Measurements from ENCODE around the gene ADPGK.
"Not testable (repeated sequence)": the region's sequence is repeated elsewhere in the genome, so short reads cannot be mapped to it uniquely, and the experiment has no call there.

ADPGK gene

DNA sequence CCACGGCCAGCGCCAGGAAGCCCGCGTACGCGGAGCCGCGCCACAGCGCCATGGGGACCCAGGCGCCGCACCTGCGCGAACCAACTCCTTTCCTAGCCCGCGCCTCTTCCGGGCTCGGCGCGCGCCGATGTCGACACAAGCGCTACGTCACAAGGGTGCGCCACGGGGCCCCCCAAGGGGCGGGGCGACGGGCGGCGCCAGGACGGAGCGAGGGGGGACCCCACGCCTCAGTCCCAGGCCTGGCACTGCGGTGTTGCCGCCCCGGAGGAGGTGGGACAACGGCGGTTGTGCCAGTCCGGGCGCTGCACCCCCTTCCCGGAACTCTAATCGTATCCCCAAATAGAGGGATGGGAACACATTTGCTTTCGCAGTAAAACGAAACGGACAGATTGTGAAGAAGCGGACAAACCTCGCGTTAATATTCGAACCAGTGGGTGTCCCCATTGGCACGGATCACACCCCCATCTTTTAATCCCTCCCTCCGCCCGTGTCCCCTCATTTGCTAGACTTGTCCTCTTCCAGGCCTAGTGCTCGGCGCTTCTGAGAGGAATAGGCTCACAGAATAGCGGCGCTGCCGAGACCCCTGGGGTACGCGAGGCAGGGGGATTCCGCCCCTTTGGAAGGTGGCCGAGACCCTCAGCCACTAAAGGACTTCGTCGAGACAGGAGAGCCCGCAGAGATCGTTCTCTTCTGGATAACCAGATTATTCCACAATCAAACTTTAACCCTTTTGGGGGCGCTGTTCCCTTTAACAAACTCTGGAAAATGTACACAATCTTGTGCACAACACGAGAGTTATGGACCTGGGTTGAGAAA, at the start of gene ADPGK:
Gene ADPGK (minus strand): TSS at position 119 of the 816 bp plus-strand sequence. CDS start 67 bp downstream, at position 52.
- peak; percentile 96 for DNase-seq

DNA sequence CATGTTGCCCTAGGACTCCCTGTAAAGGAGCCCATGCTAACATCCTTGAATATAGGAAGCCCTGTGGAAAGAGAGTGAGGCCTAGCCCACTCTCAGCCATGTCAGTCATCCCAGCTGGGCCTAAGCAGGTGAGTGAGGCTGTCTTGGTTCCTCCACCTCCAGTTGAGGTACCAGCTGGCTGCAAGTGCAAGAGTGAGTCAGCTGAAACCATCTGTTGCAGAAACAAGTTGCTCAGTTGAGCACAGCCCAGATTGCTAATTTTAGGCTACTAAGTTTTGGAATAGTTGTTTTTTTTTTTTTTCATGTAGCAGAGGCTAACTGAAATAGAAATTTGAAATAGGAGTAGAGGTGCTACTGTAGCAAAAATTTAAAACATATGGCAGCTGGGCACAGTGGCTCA, 43.7 kb upstream of the ADPGK start:
- no peak for DNase-seq

DNA sequence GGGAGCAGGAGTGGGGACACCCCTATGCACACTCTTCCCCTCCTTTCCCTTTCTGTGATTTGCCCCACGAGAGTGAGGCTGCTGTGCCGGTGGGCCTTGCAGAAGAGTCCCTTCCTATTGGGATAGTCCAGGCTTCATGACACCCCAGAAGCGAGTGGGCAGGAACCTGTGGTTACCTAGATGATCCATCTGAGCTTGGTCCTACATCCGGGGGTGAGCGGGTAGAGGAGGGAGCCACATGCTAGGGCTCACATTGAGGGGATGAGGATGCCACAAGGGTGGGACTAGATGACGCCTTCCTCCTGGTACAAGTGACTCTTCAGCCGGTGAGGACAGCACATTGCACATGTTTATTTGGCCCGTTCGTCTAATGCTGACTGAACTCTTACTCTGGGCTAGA, 43.1 kb upstream of the ADPGK start:
- no peak for DNase-seq

DNA sequence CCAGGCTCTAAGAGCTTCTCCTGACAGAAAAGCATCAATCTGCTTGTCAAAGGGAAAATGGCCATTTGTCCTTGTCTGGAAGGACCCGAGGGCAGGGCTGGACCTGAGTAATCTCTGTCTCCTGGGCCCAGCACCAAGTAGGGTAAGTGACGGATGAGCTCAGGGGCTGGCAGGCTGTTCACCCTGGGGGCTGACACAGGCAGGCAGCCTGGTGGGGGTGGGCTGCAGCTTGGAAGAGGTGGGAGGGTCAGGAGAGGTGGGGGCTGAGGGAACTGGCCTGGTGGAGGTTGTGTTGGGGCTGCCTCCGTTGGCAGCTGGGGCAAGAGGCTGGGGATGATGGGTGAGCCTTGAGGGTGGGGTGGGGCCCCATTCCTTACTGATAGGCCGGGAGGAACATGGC, 42.3 kb upstream of the ADPGK start:
- no peak for DNase-seq

DNA sequence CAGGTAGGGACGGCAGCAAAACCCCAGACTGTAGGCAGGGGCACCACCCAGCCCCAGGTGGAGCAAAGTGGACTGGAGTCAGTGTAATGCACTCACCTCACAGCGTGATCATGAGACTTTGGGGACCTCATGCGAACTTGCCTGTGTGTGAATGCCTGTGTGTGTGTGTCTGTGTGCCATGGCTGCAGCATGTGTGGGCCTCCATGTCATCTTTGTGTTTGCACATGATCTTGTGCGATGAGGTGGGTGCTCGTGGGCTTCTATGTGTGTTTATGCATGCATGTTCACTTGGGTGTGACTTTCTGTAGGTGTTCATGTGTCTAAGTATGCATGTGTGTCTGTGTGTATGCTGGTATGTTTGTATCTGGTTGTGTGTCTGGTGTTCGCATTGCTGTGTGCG, 41.2 kb upstream of the ADPGK start:
- DNase-seq: no peak

DNA sequence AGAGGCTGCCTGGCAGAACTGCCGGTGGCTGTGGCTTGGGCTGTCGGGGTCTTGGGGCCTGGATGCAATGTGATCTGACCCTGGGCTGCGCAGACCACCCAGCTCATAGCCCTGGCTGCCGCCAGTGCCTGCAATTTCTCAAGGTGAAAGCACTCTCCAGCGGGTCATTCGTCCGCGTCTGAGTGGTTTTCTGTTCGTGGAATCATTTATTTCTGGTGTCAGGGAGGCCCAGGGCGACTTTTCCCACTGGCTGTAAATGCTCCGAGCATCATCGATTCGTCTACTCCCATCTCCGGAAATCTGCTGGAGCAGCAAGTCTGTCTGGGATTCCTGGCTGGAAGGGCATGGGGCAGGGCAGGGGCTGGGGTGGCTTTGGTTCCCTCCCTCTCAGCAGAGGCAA, 40.6 kb upstream of the ADPGK start:
- no peak for DNase-seq

DNA sequence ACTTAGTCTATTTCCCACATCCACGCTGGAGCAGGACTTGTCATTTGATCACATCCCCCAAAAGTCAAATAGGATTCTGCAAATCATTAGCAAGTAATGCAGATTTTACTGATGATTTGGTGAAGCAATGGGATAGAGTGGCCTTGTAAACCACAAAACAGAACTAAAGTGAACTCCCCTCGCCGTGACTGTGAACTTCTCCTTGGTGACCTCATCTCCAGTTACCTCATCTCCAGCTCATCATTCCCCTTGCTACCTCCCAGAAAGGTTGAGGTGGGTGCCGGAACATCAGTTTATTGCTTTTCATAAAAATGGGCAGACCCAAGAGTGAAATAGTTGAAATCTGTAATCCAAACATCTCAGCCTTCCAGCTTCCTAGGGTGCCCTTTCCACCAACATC, 36.7 kb upstream of the ADPGK start:
- DNase-seq: no peak

DNA sequence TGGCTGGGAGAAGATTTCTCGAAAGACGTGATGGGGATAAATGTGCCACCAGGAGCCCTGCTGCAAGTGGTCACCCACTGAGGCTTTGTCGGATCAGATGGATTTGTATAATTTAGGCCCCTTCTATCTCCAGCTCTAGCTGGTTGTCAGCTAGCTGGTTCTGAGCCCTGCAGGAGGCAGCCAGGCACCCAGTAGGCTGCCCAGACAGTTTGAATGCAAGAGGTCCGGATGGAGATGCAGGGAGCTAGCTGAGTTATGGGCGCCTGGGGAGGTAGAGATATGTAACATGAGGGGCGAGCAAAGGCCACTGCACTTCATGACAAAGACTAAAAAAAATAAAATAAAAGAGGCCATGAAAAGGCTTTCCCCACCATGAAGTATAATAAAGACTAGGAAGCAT, 35.1 kb upstream of the ADPGK start:
- DNase-seq: no peak

DNA sequence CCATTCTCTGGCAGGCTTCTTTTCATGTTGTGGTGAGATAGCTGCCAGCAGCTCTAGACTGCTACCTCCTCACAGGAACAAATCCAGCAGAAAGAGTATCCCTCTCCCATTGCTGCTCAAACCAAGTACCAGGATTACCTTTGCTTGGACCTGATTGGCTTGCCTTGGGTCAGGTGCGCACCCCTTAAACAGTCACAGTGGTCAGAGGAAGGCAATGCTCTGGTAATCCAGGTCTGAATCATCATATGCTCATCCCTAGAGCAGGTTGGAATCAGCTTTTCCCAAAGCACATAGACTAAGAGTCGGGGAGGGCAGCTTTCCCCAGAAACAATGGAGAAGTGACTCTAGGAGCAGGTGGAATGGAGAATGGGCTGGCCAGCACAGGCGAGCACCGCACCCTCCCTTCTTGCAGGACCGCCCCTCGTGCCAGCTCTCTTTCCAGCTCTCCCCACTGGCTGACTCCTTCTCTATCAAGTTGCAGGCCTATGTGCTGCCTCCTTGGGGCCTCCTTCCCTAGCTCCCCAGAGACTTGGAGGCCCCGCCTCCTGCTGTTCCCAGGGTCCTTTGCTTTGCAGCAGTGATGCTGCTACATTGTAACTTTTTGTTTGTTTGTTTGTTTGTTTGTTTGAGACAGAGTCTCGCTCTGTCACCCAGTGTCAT, 29.9 kb upstream of the ADPGK start:
- DNase-seq: no peak

DNA sequence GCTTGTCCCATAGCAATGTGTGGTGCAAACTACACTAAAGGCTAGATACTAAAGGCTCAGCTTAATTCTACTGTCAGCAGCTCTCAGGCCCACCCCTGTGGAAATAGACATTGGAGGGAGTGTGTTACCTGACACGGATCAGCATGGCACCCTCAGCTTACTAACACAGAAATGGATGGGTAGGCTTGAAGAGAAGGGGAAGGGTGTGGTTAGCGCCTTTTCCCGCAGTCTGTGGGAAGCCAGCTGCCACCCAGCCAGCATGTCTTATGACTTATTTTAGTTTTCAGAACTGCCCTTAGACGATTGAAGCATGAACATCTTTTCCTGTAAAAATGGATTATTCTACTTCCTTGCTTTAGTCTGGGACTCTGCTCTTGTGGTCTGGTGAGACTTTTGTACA, 25.8 kb upstream of the ADPGK start:
- no peak for DNase-seq

DNA sequence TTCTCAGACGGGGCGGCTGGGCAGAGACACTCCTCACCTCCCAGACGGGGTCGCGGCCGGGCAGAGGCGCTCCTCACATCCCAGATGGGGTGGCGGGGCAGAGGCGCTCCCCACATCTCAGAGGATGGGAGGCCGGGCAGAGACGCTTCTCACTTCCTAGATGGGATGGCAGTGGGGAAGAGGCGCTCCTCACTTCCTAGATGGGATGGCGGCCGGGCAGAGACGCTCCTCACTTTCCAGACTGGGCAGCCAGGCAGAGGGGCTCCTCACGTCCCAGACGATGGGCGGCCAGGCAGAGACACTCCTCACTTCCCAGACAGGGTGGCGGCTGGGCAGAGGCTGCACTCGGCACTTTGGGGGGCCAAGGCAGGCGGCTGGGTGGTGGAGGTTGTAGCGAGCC, 23.8 kb upstream of the ADPGK start:
- not testable (repeated sequence) for DNase-seq

DNA sequence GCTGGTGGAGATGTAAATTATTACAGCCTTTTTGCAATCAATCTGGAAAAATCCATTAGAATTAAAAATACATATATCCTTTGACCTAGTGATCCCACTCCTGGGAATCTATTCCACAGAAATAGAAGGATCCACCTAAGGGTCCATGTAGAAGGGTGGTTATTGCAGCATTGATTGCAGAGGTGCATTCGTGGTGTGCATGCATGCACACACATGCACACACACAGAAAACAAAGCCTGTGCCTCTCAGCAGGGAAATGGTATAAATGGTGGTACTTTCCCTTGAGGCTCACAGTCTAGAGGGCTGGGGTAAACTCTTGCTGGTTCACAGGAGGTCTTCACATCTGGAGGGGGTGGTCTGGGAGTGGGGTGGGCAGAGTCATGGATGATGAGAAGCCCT, 19.4 kb upstream of the ADPGK start:
- no peak for DNase-seq

DNA sequence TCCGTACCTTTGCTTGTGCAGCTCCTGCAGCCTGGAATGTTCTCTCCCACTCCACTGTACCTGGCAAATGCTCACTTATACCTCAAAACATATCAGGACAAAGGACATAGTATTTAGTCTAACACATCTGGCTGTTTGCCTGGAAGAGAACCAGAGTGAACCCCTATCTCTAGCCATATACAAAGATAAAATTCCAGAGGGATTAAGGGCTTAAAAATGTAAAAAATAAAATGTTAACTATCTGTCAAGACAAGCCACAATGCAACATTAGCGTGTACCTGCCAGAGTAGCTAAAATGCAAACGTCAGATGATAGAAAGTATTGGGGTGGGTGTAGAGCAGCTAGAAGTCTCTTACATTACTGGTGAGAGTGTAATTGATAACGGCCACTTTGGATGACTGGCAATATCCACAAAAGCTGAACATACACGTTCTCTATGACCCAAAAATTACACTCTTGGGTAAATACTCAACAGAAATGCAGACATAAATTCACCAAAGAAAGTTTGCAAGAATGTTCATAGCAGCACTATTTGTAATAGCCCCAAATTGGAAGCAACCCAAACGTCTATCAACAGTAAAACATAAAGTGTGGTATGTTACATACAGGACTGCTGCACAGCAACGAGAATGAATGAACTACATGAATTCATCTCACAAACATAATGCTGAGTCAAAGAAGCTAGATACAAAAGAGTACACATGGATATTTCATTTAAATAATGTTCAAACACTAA, 18.2 kb upstream of the ADPGK start:
- no peak for DNase-seq

DNA sequence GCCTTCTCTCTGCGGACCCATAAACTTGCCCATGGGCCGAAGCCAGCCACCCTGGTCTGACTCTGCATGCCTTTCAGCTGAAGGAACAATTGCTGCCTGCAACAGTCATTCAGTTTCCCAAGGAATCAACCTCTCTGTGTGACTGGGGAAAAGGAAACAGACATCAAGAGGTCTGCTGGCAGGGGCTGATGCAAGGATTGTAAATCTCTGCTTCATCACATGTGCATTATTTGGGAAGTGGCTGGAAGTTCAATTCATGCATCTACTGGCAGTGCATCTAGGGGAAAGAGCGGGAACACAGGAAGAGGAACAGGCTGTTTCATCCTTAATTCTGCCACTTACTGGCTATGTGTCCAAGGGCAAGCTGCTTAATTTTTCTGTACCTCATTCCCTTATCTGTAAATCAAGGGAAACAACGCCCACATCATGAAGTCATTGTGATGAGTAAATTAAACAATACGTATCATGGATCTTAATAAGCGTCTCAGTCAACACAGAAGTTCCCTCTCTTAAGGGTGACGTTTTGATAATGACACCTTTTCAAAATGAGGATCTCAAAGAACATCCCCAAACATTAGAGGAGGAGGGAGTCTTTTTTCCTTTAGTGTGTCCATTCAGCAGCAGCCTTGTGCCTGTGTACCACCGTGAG, 17.4 kb upstream of the ADPGK start:
- no peak for DNase-seq

DNA sequence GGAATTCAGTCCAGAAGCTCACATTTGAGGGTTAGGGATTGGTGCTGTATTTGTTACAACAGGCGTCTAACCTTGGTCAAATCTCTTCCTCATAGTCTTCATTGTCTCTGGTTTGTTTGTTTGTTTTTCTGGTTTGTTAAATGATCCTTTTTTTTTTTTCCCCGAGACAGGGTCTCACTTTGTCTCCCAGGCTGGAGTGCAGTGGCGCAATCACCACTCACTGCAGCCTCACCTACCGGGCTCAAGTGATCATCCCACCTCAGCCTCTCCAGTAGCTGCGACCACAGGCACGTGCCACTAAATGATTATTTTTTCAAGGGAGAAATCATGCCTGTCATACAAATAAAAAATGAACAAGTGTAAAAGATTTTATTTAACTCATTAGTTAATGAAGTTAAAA, 14.3 kb upstream of the ADPGK start:
- DNase-seq: no peak

DNA sequence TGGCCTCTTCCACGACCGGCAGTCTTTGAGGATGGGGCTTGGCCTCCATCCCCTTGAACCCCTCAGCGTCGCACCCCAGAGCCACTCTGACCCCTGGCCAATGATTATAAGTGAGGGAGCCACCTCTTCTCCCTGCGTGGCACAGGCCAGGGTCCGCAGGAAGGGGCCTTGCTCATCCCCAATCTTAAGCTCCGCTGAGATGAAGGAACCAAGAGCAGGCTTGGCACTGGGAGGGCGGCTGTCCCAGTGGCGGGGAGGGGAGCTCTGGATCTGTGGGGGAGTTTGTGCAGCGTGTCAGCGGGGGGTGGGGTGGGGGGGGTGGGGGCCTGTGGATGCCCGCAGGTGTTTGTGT, 13.8 kb upstream of the ADPGK start:
- no peak for DNase-seq

DNA sequence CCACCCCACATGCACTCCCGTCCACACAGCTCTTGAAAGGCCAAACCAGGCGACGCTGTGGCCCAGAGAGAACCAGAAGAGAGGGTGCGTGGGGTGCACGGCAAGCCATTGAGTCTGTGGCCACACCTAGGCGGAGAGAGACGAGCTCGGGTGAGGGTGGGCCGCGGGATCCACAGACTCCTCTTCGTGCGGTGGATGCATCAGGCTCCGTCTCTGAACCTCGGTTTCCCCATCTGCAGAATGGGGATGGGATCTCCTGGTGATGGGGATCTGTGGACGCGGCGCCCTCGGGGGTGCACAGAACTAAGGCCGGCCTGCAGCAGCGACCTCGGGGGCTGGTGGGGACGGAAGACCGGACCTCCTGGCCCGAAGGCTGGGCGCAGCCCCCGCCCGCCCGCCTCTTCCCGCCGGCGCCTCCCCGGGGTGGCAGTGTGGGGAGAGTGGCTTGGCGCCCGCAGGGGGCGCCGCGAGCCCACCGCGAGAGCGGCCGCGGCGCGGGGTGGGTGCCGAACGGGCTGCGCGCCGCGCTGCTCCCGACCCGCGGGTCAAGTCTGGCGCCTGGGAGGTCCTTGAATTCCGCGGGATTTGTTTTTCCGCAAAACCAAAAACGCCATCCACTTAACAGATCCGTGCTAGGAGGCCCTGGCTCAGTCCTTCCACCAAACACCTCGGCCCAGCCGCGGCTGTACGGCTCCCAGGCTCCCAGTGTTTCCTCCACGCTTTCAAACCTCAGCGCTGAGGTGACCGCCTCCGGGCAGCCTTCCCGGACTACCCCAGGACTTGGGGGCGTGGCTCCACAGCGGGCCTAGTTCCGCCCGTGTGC, 13.2 kb upstream of the ADPGK start:
- DNase-seq: peak; percentile 60

DNA sequence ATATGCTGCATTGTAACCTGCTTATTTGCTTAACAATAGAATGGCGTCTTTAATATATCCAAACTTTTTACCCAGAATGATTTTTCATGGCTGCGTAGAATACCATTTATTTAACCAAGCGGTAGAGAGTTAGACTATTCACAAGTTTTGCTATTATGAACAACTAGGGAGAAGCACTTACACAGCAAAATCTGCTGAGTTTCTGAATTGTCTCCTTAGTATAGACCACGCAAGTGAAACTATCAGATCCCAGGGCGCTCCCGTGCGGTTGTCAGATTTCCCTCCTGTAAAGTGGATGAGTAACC, 12.6 kb upstream of the ADPGK start:
- DNase-seq: no peak

DNA sequence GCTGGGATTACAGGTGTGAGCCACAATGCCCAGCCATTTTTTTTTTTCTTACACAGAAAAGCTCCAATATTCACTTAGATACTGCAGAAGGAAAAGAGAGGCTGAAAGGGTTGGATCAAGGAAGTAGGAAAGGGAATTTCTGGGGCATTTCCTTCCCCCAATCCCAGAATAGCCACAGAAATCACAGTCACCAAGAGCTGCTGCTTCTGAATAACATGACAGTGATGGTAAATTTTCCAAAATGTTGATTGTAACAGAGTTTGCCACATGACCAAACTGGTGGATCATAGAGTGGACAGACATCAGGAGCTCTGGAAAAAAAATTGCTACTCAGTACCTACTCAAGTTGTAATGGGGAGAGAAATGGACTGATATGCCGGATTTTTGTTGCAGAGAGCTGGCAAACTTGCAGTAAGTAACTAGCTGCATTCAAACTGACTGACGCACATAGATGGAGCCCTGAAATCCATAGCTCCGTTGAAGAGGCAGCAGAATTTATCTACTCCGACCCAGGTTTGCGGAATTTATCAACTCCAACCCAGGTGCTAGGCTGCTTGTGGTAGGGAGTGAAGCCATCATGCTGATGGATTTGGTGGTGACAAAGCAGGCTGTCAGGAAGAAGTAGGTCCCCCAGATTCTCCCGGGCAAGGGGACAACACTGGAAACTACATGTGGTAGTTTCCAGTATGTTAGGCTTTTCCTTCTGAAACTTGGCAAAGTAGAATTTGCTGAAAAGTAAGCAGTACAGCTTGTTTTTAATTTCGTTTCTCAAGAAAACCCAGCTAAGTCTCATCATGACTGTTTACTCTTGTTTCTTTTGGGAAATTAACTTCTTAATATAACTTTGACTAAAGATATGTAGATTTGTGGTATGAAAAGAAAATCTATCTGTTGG, 10.5 kb upstream of the ADPGK start:
- DNase-seq: no peak

DNA sequence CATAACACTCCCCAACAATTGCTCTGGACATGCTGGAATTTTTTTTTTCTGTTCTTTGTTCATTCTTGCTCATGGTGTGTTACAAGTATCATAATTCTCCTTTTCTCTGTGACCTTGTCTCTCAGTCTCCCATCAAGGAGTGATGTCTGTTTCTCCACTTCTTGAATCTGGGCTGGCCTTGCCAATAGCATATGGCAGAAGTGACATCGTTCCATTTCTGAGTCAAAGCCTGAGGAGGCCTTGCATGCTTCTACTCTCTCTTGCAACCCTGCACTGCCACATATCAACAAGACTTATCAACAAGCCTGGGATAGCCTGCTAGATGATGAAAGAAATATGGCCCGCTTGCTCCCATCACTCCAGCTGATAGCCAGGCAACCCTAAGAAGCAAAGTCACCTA, 8.9 kb upstream of the ADPGK start:
- no peak for DNase-seq

DNA sequence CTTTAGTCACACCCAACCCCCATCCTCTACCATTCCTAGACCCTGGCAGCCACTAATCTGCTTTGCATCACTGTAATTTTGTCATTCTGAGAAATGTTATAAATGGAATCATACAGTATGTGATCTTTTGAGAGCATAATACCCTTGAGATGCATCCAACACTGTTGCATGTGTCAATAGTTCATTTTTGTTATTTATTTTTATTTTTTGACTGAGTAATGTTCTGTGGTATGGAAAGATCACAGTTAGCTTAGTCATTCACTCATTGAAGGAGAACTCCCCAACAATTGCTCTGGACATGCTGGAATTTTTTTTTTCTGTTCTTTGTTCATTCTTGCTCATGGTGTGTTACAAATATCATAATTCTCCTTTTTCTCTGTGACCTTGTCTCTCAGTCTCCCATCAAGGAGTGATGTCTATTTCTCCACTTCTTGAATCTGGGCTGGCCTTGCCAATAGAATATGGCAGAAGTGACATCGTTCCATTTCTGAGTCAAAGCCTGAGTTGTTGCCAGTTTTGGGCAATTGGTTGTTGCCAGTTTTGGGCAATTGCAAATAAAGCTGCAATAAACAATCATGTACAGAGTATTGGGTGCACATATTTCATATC, 6.8 kb upstream of the ADPGK start:
- no peak for DNase-seq
